SKM-1 (cell line): ENCODE data around the gene MYADM.
"Not testable (repeated sequence)": the region's sequence is repeated elsewhere in the genome, so short reads cannot be mapped to it uniquely, and the experiment has no call there.

Source experiments
- DNase-seq: peaks from one replicate; lab custom pipeline; 2025; ENCODE audit not compliant: unreplicated experiment; lab: John Stamatoyannopoulos, UW

MYADM gene, protein sequence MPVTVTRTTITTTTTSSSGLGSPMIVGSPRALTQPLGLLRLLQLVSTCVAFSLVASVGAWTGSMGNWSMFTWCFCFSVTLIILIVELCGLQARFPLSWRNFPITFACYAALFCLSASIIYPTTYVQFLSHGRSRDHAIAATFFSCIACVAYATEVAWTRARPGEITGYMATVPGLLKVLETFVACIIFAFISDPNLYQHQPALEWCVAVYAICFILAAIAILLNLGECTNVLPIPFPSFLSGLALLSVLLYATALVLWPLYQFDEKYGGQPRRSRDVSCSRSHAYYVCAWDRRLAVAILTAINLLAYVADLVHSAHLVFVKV

DNA sequence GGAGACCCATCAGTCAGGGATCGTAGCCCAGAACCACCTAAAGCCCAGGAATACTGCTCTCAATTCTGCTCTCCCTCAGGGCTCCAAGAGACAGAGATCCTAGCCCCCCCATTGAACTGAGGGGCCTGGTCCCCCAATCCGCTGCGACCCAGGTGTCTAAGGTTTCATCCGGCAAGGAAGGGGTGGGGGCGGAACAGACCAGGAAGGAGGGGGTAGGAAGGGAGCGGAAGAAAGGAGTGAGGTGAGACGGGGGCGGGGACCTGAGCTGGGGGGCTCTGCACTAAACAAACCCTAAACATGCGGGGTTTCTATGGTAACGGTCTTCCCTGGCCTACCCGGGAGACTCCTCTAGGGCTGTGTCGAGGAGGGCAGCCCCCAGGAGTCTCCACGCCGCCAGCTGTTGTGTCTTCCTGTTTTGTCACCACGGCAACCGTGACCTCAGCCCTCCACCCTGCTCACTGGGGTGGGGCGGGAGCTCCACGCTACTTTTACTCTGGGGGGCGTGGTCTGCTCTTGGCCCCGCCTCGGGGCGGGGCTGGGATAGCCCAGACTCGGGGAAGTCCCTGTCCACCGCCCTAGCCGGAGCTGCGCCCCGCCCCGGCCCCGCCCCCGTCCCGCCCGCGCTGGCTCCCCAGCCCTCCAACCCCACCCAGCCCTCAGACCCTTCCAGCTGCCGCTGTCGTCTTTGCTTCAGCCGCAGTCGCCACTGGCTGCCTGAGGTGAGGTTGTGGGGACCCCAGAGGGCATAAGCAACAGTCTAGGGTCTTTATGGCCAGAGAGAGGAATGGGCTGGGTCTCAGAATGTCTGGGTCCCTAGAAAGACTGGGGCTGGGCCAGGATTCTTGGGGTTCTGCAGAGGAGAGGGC lies at the start of gene MYADM:
Gene MYADM (plus strand): TSS at position 659 of the 866 bp plus-strand sequence. CDS start 5,647 bp downstream, outside the sequence.
- DNase-seq: peak; percentile 35

DNA sequence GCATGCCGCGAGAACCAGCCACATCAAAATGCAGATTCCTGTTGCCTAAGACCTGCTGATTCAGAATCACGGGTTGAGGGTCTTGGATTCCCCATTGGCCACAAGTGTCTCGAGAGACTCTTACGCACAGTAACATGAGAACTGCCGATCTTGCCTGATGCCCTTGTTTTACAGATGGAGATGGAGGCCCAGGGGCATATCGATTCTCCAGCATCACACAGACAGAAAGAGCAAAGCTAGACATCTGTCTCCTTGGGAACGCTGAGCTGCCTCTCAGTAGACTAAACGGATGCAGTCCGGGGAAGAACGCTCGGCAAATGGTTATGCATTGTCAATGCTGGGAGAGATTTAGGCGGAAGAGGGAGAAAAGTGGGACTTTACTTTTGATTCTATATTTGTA lies 48.9 kb upstream of the MYADM start:
- no peak for DNase-seq

DNA sequence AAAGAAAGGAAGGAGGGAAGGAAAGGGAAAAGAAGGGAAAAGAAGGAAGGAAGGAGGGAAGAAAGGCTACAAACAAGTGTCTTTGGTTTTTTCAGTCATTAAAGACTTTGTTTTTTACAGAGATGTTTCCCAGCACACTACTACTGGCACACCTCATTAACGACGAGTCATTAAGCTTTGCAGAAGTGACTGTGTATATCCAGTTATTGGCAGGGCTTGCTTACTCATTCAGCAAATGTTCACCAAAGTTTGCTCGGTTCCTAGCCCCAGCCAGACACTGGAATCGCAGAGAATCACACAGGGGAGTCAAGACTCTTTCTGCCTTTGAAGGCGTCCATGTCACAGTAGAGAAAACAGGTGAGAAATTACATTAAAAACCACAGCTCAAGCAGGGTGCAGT lies 47.8 kb upstream of the MYADM start:
- DNase-seq: no peak

DNA sequence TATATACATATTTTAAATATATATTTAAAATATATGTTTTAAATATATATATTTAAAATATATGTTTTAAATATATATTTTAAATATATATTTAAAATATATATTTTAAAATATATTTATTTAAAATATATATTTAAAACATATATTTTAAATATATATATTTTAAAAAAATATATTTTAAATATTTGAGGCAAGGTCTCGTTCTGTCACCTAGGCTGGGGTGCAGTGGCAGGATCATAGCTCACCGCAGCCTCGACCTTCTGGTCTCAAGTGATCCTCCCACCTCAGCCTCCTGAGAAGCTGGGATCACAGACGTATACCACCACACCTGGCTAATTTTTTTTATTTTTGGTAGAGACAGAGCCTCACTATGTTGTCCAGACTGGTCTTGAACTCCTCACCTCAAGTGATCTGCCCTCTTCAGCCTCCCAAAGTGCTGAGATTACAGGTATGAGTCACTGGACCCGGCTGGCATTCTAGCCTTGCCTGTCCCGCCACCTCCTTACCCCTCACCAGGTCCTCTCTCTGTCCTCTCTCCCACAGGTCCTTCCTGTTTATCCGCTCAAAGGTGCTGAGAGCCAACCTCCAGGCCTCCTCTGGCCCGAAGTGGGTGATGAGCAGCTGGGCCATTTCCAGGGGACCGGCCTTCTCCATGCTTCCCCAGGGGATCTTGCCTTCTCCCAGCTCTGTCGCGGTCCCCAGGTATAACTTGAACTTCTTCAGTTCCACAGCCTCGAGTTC lies 44.1 kb upstream of the MYADM start:
- DNase-seq: peak; percentile 3

DNA sequence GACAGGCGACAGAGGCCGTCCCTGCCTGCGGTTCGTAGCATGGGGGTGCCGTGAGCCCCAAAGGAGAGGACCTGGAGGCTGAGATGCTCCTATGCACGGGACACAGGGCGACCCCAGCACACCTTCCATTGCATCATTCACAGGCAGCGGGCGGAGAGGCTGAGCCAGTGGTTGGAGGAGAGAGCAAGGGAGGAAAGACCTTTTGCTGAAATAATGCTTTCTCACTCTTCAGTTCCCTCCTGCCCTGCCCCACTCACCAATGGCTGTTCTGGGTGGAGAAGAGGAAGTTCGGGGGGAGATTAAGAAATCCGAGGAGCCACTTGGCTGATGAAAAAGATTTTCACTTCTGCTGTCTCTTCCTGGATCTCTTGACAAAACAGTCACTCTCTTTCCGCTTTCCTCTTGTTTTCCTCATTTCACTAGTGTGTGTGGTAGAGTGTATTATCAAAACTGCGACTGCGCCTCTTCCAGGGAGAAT lies 43.5 kb upstream of the MYADM start, which contains the start of gene NLRP12:
Gene NLRP12 (minus strand): TSS at position 181 of the 478 bp plus-strand sequence. CDS start 140 bp downstream, at position 41.
- peak; percentile 82 for DNase-seq

DNA sequence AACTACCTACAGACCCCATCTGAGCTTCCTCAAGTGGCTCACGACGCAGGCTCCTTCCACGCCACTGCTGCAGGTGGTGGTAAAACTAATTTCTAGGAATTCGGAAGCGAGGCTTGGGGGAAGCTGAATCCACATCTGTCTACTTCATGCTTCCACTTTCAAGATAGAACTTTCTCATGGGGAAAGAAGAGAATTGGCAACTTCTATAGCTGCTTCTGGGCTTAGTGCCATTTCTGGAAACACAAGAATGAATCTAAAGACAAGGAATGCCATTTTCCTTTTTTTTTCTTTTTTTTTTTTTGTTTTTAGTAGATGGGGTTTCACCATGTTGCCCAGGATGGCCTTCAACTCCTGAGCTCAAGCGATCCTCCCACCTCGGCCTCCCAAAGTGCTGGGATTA lies 40.8 kb upstream of the MYADM start:
- no peak for DNase-seq

DNA sequence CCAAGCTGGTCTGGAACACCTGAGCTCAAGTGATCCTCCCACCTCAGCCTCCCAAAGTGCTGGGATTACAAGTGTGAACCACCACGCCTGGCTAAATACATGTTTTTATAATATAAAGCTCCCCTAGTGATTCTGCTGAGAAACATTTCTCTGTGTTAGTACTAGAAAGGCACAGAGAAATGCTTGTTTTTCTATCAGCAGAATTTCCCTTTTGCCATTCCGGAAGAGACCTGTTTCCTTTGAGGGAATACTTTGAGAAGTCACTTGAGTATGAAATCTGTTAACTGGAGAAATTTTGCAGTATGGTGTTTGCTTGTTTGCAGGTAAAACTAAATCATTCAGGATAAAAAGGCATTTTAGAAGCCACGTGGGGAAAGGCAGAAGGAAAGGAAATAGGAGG lies 39.2 kb upstream of the MYADM start:
- DNase-seq: no peak

DNA sequence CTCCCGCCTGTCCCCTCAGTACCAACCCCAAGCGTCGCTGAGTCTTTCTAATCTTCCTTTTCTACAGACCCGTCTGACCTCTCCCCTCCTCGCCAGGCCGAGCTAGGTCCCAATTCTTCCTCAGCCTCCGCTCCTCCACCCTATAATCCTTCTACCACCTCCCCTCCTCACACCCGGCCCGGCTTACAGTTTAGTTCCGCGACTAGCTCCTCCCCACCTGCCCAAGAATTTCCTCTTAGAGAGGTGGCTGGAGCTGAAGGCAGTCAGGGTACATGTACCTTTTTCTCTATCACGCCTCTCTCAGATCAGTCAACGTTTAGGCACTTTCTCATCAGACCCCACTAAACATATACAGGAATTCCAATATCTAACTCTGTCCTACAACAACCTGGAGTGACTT lies 34.8 kb upstream of the MYADM start:
- not testable (repeated sequence) for DNase-seq

DNA sequence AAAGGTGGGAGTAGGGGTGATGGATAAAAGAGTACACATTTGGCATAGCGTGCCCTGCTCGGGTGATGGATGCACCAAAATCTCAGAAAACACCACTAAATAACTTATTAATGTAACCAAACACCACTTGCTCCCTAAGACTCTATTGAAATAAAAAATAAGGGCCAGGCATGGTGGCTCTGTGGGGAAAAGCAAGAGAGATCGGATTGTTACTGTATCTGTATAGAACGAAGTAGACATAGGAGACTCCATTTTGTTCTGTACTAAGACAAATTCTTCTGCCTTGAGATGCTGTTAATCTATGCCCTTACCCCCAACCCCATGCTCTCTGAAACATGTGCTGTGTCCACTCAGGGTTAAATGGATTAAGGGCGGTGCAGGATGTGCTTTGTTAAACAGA lies 29.2 kb upstream of the MYADM start:
- DNase-seq: not testable (repeated sequence)

DNA sequence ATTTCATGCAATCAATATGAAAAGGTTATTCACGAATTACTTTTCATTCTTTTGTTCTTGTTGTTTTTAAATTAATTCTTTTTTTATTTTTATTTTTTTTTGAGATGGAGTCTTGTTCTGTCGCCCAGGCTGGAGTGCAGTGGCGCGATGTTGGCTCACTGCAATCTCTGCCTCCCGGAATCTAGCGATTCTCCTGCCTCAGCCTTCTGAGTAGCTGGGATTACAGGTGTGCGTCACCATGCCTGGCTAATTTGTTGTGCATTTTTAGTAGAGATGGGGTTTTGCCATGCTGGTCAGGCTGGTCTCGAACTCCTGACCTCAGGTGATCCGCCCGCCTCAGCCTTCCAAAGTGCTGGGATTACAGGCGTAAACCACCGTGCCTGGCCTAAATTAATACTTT lies 27.4 kb upstream of the MYADM start:
- DNase-seq: not testable (repeated sequence)

DNA sequence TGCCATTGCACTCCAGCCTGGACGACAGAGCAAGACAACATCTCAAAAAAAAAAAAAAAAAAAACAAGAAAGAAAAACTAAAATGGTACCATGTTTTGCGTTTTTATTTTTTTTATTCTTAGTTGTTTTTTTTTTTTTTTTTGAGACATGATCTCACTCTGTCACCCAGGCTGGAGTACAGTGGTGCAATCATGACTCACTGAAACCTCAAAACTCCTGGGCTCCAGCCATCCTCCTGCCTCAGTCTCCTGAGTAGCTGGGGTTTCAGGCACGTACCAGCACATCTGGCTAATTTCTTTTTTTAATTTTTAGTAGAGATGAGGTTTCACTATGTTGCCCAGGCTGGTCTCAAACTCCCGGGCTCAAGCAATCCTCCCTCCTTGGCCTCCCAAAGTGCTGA lies 26.8 kb upstream of the MYADM start:
- DNase-seq: not testable (repeated sequence)

DNA sequence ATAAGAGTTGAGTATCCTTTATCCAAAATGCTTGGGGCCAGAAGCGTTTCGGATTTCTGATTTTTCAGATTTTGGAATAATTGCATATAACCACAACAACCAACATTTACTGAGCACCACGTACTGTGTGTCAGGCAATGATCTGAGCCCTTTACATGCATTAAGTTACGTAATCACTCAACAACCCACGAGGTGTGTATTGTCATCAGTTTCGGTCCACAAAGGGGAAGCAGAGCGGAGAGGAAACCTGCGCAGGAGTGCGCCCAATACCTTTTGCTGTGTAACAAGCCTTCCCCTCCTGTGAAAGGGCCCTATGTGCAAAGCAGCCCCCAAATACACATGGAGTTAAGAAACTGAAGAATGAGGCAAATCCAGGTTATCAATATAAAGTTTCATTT lies 22.8 kb upstream of the MYADM start:
- DNase-seq: no peak

DNA sequence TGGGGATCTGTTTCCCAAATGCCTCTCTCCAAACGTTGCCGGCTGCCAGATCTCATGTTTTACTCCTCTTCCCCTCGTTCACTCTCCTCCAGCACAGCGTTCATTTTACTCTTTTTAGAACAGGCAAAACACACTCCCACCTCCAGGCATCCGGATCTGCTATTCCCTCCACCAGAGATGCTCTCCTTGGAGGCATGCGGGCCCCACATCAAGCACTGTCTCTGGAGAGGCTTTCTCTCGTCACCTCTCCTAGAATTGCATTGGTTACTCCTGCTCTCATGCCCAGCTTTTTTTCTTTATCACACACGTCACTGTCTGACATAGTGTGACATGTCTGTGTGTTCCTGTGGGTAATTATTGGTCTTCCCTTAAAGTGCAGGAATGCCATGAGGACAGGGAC lies 20.1 kb upstream of the MYADM start:
- DNase-seq: no peak

DNA sequence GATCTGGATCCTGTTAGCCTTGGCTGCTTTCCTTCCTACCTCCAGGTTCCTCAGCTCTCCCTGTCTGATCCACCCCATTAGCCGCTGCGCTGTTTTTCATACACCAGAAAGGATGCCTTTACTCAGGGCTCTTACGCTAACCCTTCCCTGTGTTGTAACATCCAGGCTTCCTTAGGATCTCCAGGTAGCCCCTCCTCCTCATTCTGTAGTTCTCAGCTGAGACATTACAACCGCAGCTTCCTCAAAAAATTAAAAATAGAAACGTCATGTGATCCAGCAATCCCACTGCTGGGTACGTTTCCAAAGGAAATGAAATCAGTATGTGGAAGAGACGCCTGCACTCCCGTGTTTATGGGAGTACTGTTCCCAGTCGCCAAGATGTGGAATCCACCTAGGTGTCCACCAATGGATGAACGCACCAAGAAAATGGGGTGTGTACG lies 18.4 kb upstream of the MYADM start:
- peak; percentile 10 for DNase-seq

DNA sequence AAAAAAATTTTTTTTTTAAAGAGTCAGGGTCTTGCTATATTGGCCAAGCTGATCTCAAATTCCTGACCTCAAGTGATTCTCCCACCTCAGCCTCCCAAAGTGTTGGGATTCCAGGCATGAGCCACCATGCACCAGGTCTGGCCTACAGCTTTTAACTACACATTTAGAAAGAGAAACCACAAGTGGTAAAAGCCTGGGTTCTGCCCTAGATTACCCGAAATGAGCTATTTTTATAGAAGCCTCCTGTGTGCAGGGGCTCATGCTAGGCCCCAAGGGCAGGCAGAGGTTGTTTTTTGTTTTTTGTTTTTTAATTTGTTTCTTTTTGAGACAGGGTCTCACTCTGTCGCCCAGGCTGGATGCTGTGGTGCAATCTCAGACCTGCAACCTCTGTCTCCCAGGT lies 14.0 kb upstream of the MYADM start:
- no peak for DNase-seq

DNA sequence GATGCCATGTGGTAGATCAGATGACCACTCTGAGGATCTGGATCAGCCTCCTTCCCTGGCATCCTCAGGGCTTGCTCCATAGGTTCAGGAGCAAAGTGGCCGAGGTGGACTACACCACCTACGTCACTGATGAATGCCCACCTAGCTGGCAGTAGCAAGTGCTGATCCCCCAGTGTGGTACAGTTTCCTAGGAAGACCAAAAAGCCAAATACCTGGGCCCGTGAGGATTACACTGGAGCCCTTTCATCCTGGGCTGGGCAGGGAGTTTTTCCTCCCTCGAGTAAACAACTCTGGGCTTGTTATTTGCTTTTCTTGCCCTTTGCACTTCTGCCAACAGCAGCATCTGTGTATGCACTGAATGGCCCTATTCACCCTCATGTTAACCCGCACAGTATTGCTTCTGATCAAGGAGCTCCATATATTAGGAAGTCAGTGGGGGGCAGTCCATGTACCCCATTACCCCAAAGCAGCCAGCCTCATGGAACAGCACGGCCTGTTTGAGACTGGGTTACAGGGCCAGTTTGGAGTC lies 3.3 kb upstream of the MYADM start:
- no peak for DNase-seq

DNA sequence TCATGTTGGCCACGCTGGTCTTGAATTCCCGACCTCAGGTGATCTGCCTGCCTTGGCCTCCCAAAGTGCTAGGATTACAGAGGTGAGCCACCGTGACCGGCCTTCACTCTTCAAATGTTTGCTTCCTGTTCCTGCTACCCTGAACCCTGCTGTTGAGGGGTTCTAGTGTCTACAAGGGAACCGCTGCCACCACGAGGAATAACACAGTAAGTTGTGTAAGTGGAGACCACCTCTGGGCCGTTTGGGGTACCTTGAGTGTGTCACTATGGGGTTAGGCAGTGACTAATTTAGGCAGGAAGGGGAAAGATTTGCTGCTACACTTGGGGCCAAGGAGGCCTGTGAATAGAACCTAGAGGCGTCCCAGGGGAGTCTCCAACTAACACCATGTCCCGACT lies 2.2 kb upstream of the MYADM start:
- no peak for DNase-seq

DNA sequence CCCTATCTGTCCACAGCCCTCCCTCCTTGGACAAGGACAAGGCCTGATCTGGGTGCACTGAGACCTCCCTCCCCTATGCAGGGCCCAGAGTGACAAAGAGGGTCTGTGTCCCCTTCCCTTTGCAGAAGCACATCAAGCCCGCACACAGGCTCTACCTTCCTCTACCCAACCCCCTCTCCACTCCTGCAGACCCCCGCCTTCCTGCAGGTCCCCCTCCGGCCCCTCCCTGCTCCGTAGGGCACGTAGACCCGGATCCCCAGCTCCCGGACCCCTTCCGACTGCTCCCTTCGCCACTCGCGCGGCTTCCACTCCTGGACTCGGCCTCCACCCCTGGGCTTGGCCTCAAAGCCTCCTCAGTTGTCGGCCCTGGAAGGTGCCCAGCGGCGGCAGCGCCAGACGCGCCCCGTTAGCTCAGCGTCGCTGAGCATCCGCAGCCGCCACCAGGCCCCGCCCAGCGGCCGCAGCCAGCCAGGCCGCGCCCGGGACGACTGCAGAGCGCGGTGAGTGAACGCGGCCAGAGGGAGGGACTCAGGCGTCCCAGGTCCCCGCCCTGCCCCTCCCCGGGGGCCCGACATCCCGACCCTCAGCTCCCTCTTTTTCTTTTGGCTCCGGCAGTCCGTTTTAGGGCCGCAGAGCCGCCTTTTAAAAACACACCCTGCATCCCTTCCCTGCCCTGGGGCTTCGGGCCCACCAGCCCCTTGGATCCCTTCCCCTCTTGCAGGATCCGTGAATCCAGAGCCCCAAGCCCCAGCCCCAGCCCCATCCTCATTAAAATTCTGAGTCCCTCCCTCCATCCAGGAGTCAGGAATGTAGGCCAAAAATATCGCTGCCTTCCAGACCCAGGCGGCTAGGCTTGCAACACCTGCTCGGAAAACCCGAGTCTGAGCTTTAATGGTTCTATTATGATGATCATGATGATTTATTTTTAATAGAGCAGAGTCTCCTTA lies 1.5 kb upstream of the MYADM start:
- no peak for DNase-seq

DNA sequence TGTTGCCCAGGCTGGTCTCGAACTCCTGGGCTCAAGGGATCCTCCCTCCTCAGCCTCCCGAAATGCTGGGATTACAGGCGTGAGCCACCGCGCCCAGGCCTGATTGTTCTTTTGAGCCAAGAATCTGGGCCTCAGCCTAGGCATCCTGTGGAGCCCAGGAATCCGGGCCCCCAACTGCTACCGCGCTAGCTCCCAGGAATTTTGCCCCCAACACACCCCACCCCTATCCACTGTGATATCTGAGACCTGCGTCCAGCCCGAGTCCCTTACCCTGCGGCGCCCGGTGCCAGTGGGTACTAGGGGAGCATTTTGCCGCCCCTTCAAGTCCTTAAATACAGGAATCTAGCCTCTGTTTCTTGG lies 838 bp upstream of the MYADM start:
- DNase-seq: no peak
